HG03457 (cell line): ENCODE measurements around the gene RNF213.

Experiments used
- ATAC-seq: cut with Tn5 transposase; IDR thresholded peaks from one replicate; pipeline ENCODE4 v1.9.1; 2021; ENCODE audit warnings: moderate number of reproducible peaks; ENCODE audit not compliant: unreplicated experiment

The RNF213 gene

GRCh38 chr17:80428363-80428762, 167.7 kb downstream of the RNF213 start:
- ATAC-seq: no peak

GRCh38 chr17:80428796-80429195, 168.1 kb downstream of the RNF213 start:
- no peak for ATAC-seq

GRCh38 chr17:80429356-80430275, 169.0 kb downstream of the RNF213 start:
- ATAC-seq: no peak

- ATAC-seq: no peak
Observed at GRCh38 chr17:80430446-80431245, 170.0 kb downstream of the RNF213 start.

GRCh38 chr17:80431246-80432195, 170.9 kb downstream of the RNF213 start:
- no peak for ATAC-seq

- ATAC-seq: no peak
Observed at GRCh38 chr17:80432350-80432955, 171.8 kb downstream of the RNF213 start.

GRCh38 chr17:80432961-80433550, 172.4 kb downstream of the RNF213 start:
- ATAC-seq: no peak

GRCh38 chr17:80433916-80434666, 173.4 kb downstream of the RNF213 start:
- ATAC-seq: no peak

- ATAC-seq: no peak
Observed at GRCh38 chr17:80437532-80437931, 176.9 kb downstream of the RNF213 start.

GRCh38 chr17:80438806-80439205, 178.2 kb downstream of the RNF213 start:
- no peak for ATAC-seq

- no peak for ATAC-seq
Observed at GRCh38 chr17:80439499-80439898, 178.8 kb downstream of the RNF213 start.

GRCh38 chr17:80441133-80441578, 180.5 kb downstream of the RNF213 start:
- no peak for ATAC-seq

- no peak for ATAC-seq
Observed at GRCh38 chr17:80441598-80442322, 181.1 kb downstream of the RNF213 start.

- no peak for ATAC-seq
Observed at GRCh38 chr17:80442323-80442659, 181.6 kb downstream of the RNF213 start.

- no peak for ATAC-seq
Observed at GRCh38 chr17:80442764-80443163, 182.1 kb downstream of the RNF213 start.

GRCh38 chr17:80443498-80443897, 182.8 kb downstream of the RNF213 start:
- no peak for ATAC-seq

GRCh38 chr17:80443916-80444643, 183.4 kb downstream of the RNF213 start:
- no peak for ATAC-seq

GRCh38 chr17:80444644-80444979, 184.0 kb downstream of the RNF213 start:
- no peak for ATAC-seq
